Stimulated activated CD8-positive, alpha-beta memory T cell treated with anti-CD3 and anti-CD28 coated beads, Interleukin-2, amount 100 ng/mL, for 48 hours (primary cell): Measurements from ENCODE around the gene ELOVL3.

Experiments used
- DNase-seq, 2 donors: peaks; one replicate each; pipeline ENCODE4 v3.0.0-alpha.2; 2020; ENCODE audit warnings: low read depth in 2 of 2

The ELOVL3 gene

DNA sequence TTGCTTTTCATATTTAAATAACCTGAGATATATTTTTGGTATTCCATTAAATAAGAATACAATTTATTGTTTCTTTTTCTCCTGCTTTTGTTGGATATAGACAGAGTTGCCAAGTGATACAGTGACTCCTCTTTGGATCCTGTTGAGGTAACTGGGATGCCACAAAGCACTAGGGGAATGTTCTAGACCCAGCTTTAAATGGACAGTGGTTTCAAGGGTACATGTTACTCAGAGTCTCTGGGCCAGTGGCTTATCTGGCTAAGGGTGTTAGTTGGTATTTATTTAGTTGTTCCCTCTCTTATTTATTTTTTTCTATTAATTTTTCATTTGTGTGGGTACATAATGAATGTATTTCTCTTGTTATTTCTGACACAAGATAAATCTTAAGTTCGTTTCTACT is 28.3 kb downstream of the ELOVL3 start:
- no peak for DNase-seq

DNA sequence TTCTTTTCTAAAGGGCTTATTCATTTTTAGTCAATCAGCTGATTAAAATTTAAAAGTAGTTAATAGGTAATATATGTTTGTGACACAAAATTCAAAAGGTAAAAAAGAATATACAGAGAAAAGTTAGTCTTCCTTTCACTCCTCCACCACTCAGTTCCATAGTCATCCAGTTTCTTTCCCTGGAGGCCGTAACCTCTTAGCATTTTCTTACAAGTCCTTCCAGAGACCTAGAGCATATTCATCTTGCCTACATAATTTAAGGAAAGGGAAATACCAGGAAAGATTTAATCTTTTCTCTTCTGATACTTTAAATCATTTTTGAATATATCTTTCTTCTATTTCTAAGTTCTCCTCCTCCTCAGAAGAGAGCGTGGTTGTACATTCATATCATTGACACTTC is 29.3 kb downstream of the ELOVL3 start:
- DNase-seq: no peak

DNA sequence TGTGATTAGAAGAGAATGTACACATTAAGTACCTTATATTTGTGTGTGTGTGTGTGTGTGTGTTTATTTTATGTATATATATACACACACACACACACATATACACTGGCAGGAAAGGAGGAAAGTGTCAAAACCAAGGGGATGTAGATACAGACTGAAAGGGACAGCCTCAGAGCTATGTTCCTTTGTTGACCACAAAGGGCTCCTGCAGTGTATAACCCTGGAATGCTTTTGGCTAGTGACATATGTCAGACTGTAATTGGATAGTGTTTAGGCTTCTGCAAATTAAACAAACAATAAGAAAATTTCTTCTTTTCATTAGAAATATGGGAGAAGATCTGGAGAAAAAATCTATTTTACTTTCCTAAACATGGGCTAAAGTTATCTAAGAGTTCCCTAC is 35.1 kb downstream of the ELOVL3 start:
- no peak for DNase-seq

DNA sequence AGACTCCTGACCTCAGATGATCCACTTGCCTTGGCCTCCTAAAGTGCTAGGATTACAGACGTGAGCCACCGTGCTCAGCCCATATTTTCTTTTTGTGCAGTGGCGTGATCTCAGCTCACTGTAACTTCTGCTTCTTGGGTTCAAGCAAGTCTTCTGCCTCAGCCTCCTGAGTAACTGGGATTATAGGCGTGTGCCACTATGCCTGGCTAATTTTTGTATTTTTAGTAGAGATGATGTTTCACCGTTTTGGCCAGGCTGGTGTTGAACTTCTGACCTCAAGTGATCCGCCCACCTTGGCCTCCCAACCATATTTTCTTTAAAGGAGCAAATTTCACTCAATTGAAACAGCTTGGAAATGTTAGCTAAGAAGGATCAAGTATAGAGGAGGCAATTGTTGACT is 35.7 kb downstream of the ELOVL3 start:
- DNase-seq: no peak

DNA sequence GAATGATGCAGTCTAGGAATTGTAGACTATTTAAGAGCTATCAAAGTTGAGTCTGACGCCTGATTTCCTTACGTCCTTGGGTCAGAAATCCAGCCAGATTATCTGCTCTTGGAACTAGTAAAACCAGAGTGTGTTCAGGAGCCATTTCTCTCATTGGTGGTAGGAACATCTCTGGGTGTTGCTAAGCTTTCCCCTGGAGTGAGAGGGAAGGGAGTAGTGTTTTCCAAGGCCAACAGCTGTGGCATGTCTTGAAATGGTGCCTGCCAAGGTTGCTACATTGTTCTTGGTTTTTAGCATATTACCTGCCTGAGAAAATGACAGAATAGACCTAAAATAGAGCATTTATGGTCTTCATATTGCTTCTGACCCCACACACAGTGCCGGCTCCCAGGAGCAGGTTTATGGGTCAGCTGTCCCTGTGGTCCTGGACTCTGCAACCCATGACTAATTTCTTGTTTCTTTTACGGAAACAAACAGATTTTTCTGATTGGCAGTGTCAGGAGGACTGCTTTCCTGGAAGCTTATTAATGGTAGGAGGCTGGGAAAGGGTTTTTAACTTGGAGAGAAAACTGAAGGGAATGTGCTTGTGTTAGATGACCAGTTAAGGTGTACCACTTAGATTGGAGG is 36.8 kb downstream of the ELOVL3 start:
- no peak for DNase-seq

GRCh38 chr10:102264371-102264770 is 38.3 kb downstream of the ELOVL3 start:
- DNase-seq: no peak

- no peak for DNase-seq
Observed at GRCh38 chr10:102266670-102267069, 40.6 kb downstream of the ELOVL3 start.

GRCh38 chr10:102267748-102268147 is 41.6 kb downstream of the ELOVL3 start:
- no peak for DNase-seq

- DNase-seq: no peak
Observed at GRCh38 chr10:102268375-102268888, 42.3 kb downstream of the ELOVL3 start.

GRCh38 chr10:102269017-102269416 is 42.9 kb downstream of the ELOVL3 start:
- DNase-seq: no peak

DNA sequence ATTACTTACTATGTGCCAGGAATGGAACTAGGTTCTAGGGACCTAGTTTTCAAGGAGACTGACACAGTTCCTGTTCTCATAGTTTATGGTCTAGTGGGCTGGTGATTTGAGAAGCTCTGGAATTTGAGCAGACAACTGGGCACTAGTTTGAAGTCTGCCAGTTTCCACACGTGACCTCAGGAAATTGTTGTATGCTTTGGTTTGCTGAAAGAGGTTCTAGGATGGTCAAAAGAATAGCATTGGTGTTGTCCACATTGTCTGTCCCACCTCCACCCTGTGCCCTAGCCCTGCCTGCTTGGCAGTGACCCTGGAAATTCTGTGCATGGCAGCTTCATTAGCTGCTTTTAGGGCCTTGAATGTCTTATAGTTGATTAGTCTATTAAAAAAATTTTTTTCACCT is 48.0 kb downstream of the ELOVL3 start:
- DNase-seq: no peak

- no peak for DNase-seq
Observed at GRCh38 chr10:102275343-102275742, 49.2 kb downstream of the ELOVL3 start.

DNA sequence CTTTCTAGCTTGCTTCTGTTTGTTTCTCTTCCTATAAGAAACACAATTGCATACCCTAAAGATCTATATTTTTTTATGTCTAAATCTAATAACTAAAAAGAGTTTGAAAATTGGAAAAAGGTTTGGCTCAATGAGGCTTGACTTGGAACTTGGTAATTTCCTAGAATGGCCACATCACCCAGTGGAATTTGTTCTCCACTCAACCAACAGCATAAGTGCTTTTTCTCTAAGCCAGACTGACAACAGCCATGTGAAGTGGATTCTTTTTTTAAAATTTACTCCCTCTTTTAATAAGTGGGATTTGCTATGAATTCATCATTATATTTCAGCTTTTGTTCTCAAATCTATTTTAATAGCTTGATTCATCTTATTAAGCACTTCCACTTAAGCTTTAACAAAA is 53.0 kb downstream of the ELOVL3 start:
- DNase-seq: no peak
